ENCODE measurements around the gene THAP10. TPM values are rescaled to one million over a fixed set of nuclear protein-coding genes. Genes with fewer than 3 reads are reported as not detected.
"Not testable (repeated sequence)": the region's sequence is repeated elsewhere in the genome, so short reads cannot be mapped to it uniquely, and the experiment has no call there.

Gene THAP10
- total RNA-seq, 4 donors from 2014 or later: 0.46 to 2.3 (median 1.1) TPM

- Histone ChIP-seq H3K27me3 (no peaks in the 10 kb centered on the region), H3K9me3 (no peaks in the 10 kb centered on the region), H3K4me3 (no peak overlapping the region), H3K4me1 (peaks cover 0 to 5% of the 10 kb centered on the region in 2 donors), H3K27ac (no peak overlapping the region), H3K36me3 (no peaks in the 10 kb centered on the region)
- intact Hi-C loops (cut with DNase I; ENCODE audit: low total_unique reads) (loop anchor here (1.0 kb wide), 1 partner anchor 50 kb away; no protein-coding TSS in a partner anchor), in situ Hi-C loops (cut with MboI; ENCODE audit: low sequenced_read_pairs in 4 of 4) (loop anchor here in 1 of 4 donors (10.0 kb wide), 1 partner anchor 50 kb away; no protein-coding TSS in a partner anchor)
- DNase-seq (no peak), ATAC-seq (no peak)
- TF ChIP-seq CTCF (IDR thresholded peaks at IDR 0.05 in 4 of 5, conservative IDR thresholded peaks at IDR 0.05 in 1 of 5) (peak in 3 of 5 experiments; percentile 9 to 49 (median 44)), POLR2A (IDR thresholded peaks at IDR 0.05) (no peak)
Measured at GRCh38 chr15:70875001-70875782, 17.0 kb downstream of the THAP10 start.

- H3K36me3 ChIP-seq: no peaks in the 10 kb centered on the region
- H3K9me3 ChIP-seq: no peaks in the 10 kb centered on the region
- intact Hi-C loops (cut with DNase I; ENCODE audit: low total_unique reads) (no loop called here), in situ Hi-C loops (cut with MboI; ENCODE audit: low sequenced_read_pairs in 4 of 4) (loop anchor here in 3 of 4 donors (5.0 to 10.0 kb wide), 2 partner anchors 46 to 49 kb away; no protein-coding TSS in a partner anchor)
- no peak overlapping the region for H3K27ac ChIP-seq
- no peak overlapping the region for H3K4me3 ChIP-seq
- TF ChIP-seq CTCF (IDR thresholded peaks at IDR 0.05 in 4 of 5, conservative IDR thresholded peaks at IDR 0.05 in 1 of 5): no peak
- TF ChIP-seq POLR2A (IDR thresholded peaks at IDR 0.05): no peak
- no peak for DNase-seq
- no peaks in the 10 kb centered on the region for H3K27me3 ChIP-seq
- no peak for ATAC-seq
- H3K4me1 ChIP-seq: peaks cover 0 to 13% of the 10 kb centered on the region in 2 donors
Measured at GRCh38 chr15:70873232-70874054, 18.8 kb downstream of the THAP10 start.

- in situ Hi-C loops (cut with MboI; ENCODE audit: low sequenced_read_pairs in 4 of 4): loop anchor here in 3 of 4 donors (5.0 to 10.0 kb wide), 2 partner anchors 44 to 47 kb away; no protein-coding TSS in a partner anchor
- H3K27ac ChIP-seq; H3K36me3 ChIP-seq; H3K9me3 ChIP-seq; H3K4me3 ChIP-seq; DNase-seq; intact Hi-C loops (cut with DNase I; ENCODE audit: low total_unique reads); H3K27me3 ChIP-seq; ATAC-seq: not testable (repeated sequence)
- H3K4me1 ChIP-seq: peaks cover 0 to 24% of the 10 kb centered on the region in 2 donors
Measured at GRCh38 chr15:70871490-70871889, 20.7 kb downstream of the THAP10 start.

- H3K4me1 ChIP-seq: peaks cover 0 to 24% of the 10 kb centered on the region in 2 donors
- in situ Hi-C loops (cut with MboI; ENCODE audit: low sequenced_read_pairs in 4 of 4): loop anchor here in 3 of 4 donors (5.0 to 10.0 kb wide), 2 partner anchors 43 to 45 kb away; no protein-coding TSS in a partner anchor
- no peak for TF ChIP-seq POLR2A (IDR thresholded peaks at IDR 0.05)
- TF ChIP-seq CTCF (IDR thresholded peaks at IDR 0.05 in 4 of 5, conservative IDR thresholded peaks at IDR 0.05 in 1 of 5): no peak
- H3K9me3 ChIP-seq: no peaks in the 10 kb centered on the region
- no peak overlapping the region for H3K4me3 ChIP-seq
- H3K27ac ChIP-seq: no peak overlapping the region
- ATAC-seq (no peak), DNase-seq (no peak)
- H3K27me3 ChIP-seq: no peaks in the 10 kb centered on the region
- no peaks in the 10 kb centered on the region for H3K36me3 ChIP-seq
- intact Hi-C loops (cut with DNase I; ENCODE audit: low total_unique reads): no loop called here
Measured at GRCh38 chr15:70870051-70870450, 22.2 kb downstream of the THAP10 start.

GRCh38 chr15:70869346-70869745, 22.9 kb downstream of the THAP10 start:
- H3K27ac ChIP-seq: no peak overlapping the region
- no peaks in the 10 kb centered on the region for H3K9me3 ChIP-seq
- intact Hi-C loops (cut with DNase I; ENCODE audit: low total_unique reads): no loop called here
- no peaks in the 10 kb centered on the region for H3K27me3 ChIP-seq
- H3K4me1 ChIP-seq: peaks cover 0 to 24% of the 10 kb centered on the region in 2 donors
- H3K4me3 ChIP-seq: no peak overlapping the region
- ATAC-seq (no peak), DNase-seq (no peak)
- in situ Hi-C loops (cut with MboI; ENCODE audit: low sequenced_read_pairs in 4 of 4): no loop called here
- no peaks in the 10 kb centered on the region for H3K36me3 ChIP-seq
- TF ChIP-seq CTCF (IDR thresholded peaks at IDR 0.05 in 4 of 5, conservative IDR thresholded peaks at IDR 0.05 in 1 of 5): no peak
- TF ChIP-seq POLR2A (IDR thresholded peaks at IDR 0.05): no peak
